Measurements from ENCODE around the gene OVOL1. TPM values are rescaled to one million over a fixed set of nuclear protein-coding genes. Genes with fewer than 3 reads are reported as not detected.
"Not testable (repeated sequence)": the region's sequence is repeated elsewhere in the genome, so short reads cannot be mapped to it uniquely, and the experiment has no call there.

Gene OVOL1
- total RNA-seq = not detected
- long read RNA-seq = 0 reads

GRCh38 chr11:65786786-65787636 is at the start of gene OVOL1:
OVOL1 (plus strand) TSS chr11:65787063; CDS start chr11:65787374, 311 bp downstream.
- DNase-seq (ENCODE audit: low spot score) = no peak
- intact Hi-C loops (cut with DNase I) = no loop called here

DNA sequence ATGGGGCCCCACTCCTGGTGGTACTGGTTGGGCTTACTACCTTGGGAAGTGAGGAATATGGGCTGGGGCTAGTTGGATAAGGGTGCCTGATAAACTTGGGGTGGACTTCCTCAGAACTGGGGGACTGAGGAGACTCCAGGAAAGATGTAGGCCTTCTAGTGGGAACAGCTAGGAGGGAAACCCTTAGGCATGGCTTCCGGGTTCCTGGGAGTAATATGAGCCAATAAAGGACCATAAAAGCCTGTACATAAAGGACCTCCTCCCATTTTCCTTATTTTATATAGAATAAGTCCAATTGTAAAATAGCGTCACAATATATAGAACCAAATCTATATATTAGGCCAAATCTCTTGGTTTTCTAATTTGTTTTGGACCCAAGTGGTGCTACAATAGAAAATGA is 47.8 kb upstream of the OVOL1 start:
- intact Hi-C loops (cut with DNase I) = no loop called here
- DNase-seq (ENCODE audit: low spot score) = no peak

GRCh38 chr11:65741185-65741584 is 45.7 kb upstream of the OVOL1 start:
- intact Hi-C loops (cut with DNase I) = no loop called here
- no peak for DNase-seq (ENCODE audit: low spot score)

DNA sequence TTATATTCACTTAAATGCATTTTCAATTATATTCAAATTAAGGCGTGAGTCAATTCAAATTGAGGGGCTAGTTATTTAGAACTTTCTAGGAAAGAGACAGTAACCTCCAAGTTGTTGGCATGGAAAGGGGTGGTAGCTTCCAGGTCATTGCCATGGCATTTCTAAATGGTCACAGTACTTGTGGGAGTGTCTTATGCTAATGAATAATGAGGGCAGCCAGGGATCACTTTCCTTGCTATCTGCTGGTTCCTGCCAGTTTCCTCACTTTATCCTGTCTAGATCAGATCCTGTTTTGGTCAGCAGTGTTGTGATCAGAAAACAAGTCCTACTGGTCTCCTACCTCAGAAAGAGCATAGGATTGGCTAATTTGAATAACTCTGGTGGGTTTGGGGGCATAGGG is 44.5 kb upstream of the OVOL1 start:
- intact Hi-C loops (cut with DNase I) = no loop called here
- DNase-seq (ENCODE audit: low spot score) = no peak

DNA sequence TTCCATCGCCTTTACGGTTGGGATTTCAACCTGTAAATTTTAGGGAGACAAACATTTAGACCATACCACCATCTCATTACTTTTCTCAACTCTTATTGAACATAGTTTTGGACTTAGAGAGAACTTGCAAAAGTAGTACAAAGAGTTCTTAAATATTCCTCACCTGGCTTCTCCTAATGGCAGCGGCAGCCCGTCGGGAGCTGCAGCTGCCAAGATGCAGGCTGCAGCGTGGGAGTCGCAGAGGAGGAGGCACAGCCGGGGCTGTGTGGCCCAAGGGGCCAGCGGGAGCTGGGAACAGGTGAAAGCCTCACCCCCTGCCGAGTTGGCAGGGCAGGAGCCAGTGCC is 43.2 kb upstream of the OVOL1 start:
- intact Hi-C loops (cut with DNase I) = no loop called here

GRCh38 chr11:65744026-65744698 is 42.7 kb upstream of the OVOL1 start:
- intact Hi-C loops (cut with DNase I) = no loop called here
- DNase-seq (ENCODE audit: low spot score) = no peak

More for the DNA sequence above, 43.2 kb upstream of the OVOL1 start:
- DNase-seq (ENCODE audit: low spot score) = no peak

DNA sequence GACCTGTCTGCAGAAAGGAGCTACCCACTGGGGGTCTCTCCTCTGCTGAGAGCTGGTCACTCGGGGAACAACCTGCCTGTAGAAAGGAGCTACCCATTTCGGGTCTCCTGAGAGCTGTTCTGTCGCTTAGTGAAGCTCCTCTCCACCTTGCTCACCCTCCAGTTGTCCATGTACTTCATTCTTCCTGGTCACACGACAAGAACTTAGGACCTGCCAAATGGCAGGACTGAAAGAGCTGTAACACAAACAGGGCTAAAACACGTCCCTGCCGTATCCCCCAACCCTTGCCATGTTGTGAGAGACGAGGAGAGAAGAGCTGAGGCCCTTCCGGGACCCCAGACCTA is 42.2 kb upstream of the OVOL1 start:
- intact Hi-C loops (cut with DNase I) = no loop called here
- DNase-seq (ENCODE audit: low spot score) = no peak

GRCh38 chr11:65745049-65745448 is 41.8 kb upstream of the OVOL1 start:
- intact Hi-C loops (cut with DNase I) = no loop called here
- no peak for DNase-seq (ENCODE audit: low spot score)

DNA sequence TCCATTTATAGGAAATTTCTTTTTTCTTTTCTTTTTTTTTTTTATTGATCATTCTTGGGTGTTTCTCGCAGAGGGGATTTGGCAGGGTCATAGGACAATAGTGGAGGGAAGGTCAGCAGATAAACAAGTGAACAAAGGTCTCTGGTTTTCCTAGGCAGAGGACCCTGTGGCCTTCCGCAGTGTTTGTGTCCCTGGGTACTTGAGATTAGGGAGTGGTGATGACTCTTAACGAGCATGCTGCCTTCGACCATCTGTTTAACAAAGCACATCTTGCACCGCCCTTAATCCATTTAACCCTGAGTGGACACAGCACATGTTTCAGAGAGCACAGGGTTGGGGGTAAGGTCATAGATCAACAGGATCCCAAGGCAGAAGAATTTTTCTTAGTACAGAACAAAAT is 24.7 kb upstream of the OVOL1 start:
- intact Hi-C loops (cut with DNase I); DNase-seq (ENCODE audit: low spot score): not testable (repeated sequence)

DNA sequence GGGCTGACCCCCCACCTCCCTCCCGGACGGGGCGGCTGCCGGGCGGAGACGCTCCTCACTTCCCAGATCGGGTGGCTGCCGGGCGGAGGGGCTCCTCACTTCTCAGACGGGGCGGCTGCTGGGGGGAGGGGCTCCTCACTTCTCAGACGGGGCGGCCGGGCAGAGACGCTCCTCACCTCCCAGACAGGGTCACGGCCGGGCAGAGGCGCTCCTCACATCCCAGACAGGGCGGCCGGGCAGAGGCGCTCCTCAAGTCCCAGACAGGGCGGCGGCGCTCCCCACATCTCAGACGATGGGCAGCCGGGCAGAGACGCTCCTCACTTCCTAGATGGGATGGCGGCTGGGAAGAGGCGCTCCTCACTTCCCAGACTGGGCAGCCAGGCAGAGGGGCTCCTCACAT is 24.0 kb upstream of the OVOL1 start:
- DNase-seq (ENCODE audit: low spot score); intact Hi-C loops (cut with DNase I): not testable (repeated sequence)

GRCh38 chr11:65764434-65764833 is 22.4 kb upstream of the OVOL1 start:
- intact Hi-C loops (cut with DNase I) = no loop called here
- no peak for DNase-seq (ENCODE audit: low spot score)

GRCh38 chr11:65766535-65766934 is 20.3 kb upstream of the OVOL1 start:
- DNase-seq (ENCODE audit: low spot score) = no peak
- intact Hi-C loops (cut with DNase I) = no loop called here

DNA sequence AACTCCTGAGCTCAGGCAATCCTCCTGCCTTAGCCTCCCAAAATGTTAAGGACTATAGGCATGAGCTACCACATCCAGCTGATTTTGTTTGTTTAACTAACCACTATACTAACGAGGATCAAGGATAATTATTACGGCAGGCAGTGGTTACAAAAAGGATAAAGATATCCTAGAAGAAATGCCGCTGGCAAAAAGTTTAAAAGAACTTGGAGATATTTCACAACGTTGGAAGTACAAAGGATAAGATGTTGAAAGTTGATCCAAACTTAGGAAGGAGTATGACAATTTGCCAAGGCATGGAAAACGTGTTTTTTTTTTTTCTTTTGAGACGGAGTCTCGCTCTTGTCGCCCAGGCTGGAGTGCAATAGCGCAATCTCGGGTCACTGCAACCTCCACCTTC is 19.5 kb upstream of the OVOL1 start:
- intact Hi-C loops (cut with DNase I) = no loop called here

GRCh38 chr11:65767806-65768205 is 19.1 kb upstream of the OVOL1 start:
- DNase-seq (ENCODE audit: low spot score); intact Hi-C loops (cut with DNase I): not testable (repeated sequence)

More for the DNA sequence above, 19.5 kb upstream of the OVOL1 start:
- no peak for DNase-seq (ENCODE audit: low spot score)

GRCh38 chr11:65770951-65771567 is 15.8 kb upstream of the OVOL1 start:
- no peak for DNase-seq (ENCODE audit: low spot score)
- intact Hi-C loops (cut with DNase I) = no loop called here

DNA sequence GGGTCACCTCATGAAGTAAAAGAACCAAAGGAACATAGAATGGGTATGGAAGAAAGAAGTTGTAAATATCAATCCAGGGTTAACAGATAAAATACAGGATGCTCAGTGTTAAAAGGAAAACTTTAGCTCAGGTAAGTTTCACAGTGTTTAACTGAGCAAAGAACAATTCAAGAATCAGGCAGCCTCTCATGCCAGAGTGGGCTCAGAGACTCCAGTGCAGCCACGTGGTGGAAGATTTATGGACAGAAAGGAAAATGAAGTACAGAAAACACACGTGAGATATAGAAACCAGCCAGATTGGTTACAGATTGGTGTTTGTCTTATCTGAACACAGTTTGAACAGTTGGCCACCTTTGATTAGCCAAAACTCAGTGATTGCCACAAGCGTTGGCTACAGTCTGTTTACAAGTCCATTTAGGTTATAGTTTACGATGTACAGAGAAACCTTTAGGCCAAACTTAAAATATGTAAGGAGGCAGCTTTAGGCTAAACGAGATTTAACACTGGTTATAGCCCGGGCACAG is 15.2 kb upstream of the OVOL1 start:
- intact Hi-C loops (cut with DNase I) = no loop called here
- DNase-seq (ENCODE audit: low spot score) = no peak

DNA sequence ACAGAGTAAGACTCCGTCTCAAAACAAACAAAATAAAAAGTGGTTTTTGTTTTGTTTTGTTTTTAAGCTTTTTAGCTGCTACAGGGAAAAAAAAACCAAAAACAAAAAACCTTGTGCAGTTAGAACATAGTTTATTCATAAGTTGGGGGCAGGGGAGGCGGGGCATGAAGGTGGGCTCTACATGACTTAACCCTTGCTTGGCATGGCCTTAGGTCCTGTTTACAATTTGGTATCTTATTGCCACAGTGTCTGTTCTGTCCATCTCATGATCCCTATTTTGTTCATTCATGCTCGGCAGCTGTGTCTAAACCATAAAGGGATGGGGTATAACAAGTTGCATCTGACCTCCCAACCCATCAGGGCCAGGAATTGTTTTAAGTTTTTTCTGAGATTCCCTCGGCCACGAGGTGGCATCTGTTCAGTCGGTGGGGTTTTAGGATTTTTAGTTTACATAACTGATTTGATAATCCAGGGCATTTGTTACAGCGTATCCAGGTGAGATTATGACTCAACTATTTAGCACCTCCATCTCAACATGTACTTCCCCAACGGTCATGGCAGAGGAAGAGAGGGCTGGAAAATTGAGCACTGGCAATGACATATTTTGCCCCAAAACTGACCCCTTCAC is 13.0 kb upstream of the OVOL1 start:
- intact Hi-C loops (cut with DNase I) = no loop called here
- no peak for DNase-seq (ENCODE audit: low spot score)

DNA sequence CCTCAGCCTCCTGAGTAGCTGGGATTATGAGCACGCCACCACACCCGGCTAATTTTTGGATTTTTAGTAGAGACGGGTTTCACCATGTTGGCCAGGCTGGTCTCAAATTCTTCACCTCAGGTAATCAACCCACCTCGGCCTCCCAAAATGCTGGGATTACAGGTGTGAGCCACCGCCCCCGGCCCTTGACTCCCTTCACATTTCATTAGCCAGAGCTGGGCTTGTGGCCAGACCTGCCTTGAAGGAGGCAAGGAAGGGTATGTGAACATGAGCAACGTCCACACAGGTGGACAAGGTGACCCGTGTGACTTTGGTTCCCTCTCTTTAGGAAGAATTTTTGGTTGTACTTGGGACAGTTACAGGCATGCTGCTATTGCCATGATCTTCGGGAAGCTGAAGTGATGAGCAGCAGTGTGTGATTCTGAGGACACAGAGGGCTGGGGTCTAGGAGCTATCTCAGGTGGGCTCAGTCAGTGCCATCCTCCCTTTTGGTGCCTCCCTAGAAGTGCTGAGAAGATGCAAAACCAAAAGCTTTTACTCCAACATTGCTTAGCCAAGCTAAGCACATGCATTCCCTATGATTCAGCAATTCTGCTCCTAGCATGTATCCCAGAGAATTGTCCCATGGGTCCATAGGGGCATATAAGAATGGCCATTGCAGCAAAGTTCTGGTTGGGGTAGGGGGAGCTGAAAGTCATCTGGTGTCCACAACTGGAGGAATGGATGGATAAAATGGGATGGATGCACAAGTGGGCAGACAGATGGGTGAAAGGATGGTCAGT is 12.1 kb upstream of the OVOL1 start:
- no peak for DNase-seq (ENCODE audit: low spot score)
- intact Hi-C loops (cut with DNase I) = no loop called here

- no peak for DNase-seq (ENCODE audit: low spot score)
- intact Hi-C loops (cut with DNase I) = no loop called here
Measured at GRCh38 chr11:65776196-65776595, 10.7 kb upstream of the OVOL1 start.
